ENCODE results near the gene APCDD1L. TPM values are rescaled to one million over a fixed set of nuclear protein-coding genes. Genes with fewer than 3 reads are reported as not detected.

Gene APCDD1L
- total RNA-seq, 1 donor from 2014 or later, result not detected

Other genes with a start within 250 kb of the APCDD1L start
- gene RAB22A, start 205.7 kb downstream of the APCDD1L start, total RNA-seq, result 16.0 and 16.3 TPM in 2 replicates
- 35.6 and 36.2 TPM in 2 replicates for gene VAPB, start 126.2 kb downstream of the APCDD1L start, total RNA-seq
- 101 and 103 TPM in 2 replicates for gene STX16, start 135.9 kb upstream of the APCDD1L start, total RNA-seq
- gene NPEPL1, start 177.4 kb upstream of the APCDD1L start, total RNA-seq, result 27.5 and 29.4 TPM in 2 replicates

All from activated T-helper 2 cell treated with anti-CD3 and anti-CD28 coated beads, Interferon-gamma antibody, Interleukin-2, Interleukin-4, amounts not matched to agents 10 μg/mL and 5 μg/mL and 100 μg/mL, durations not matched to agents 14 hours and 24 hours and 36 hours (primary cell).